ENCODE measurements around the gene GRB7.
A peak's percentile ranks its signal among the peaks of the same experiment; 100 is the strongest.

GRB7 gene

DNA sequence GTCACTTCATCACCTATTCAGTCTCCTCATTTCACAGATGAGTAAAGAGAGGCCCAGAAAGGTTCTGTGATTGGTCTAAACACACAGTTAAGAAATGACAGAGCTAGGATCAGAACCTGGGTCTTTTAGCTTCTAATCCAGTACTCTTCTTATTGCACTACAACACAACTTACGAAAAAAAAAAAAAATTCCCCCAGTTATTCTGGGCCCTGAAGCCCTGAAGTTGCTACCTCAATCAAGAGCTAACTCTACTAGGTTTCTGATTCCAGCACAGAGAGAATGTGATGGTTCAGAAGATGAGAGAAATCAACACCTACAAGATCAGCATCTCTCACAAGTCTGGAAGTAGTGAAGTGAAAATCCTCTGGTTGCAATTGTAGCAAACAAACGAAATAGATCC, 37.3 kb downstream of the GRB7 start:
- DNase-seq: no peak

DNA sequence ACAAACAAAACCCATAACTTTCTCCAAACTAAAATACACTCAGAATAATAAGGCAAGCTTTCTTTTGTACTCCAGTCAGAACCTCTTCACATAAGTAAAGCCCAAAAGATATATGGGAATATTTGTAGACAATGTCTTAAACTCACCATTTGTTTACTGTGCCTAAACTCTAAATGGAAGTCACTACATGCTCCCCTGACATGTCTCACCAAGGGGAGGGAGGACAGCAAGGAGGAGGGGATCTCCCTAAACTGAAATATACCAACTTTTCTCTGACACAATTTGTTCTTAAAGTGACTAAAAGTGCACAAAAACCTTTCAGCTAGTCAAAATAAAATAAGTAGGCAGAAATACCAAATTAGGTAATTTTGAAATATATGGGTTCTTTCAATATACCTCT, 38.5 kb downstream of the GRB7 start:
- peak in 1 of 5 experiments; percentile 65 for DNase-seq

DNA sequence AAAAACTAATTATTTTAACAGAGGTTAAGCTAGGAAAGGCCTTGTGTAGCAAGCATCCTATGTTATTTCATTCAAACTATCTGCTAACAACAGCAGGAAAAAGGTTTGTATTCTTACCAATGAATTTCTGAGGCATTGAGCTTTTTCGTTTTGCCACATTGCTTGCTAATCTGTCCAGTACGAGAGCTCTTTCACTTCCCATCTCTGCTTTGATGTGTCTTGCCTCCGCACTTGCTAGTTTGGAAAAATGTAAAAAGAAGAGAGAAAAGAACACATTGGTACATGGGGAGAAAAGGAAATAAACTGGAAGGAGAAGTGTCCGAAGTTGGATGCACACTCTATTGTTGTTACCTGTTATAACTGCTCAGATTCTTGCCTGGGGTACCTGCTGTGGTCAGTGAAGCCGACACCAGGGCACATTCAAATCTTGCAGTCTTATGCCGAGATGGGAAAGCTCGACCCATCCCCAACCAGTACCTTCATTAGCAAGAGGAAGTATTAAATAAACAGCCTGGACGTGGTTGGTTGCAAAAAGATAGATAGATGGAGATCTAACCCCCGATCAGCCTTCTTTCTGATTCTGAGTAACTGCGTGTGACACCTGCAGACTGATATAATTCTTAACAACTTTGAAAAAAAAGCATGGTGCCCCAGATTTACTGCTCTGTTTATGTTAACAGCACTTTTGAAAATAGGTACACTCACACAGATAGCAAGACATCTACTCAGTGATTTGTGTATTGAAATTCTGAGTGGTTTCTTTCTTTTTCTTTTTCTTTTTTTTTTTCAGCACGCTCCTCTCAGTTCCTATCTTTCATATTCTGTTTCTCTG, 40.0 kb downstream of the GRB7 start:
- DNase-seq: peak in 1 of 5 experiments; percentile 89

DNA sequence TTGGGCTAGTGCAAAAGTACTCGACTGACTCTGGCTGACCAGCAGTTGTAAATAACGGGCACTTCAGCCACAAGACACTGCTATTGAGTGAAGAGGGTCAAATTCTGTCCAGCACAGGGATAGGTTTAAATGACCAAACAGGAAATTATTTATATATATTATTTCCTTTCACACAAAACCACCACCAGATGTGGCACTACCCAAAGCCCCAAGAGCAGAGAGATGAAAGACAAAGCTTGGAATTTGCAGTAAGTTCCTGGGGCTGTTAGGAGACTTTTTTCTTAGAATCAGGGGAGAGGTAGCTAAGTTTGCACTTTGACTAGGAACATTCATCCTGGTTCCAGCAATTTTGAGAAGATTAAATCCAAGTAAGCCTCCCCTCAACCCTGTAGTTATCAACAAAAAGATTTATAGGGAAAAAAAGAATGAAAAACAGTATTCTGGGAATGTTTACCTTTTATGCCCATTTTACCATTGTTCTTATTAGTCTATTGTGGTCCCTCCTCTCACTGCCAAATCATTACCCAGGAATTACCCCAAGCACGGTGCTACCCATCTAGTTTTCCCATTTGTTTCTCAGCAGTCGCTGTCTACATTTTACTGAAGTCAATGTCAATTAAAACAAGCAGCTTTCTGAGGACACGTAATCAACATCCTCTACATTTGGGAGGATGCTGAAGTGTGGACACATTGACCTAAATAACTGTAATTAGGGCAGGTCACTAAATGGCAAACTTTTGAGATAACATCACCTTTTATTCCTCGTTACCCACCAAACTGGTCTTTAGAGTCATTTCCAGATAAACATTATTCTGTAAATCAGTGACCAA, 43.5 kb downstream of the GRB7 start:
- no peak for DNase-seq

DNA sequence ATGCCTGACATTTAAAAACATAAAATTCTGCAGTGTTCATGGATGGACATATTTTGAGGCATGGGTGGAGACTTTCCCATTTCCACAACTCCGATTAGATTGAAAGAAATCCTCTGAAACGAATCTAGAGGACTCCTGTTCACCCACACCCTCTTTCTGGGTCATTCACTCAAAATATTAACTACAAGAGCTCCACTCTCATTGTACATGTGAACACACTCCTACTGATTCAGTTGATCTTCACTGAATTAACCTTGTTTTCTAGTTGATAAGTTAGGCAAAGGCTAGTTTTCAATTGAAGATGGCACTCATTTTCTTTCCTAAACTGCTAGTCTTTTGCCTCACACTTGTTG, 44.1 kb downstream of the GRB7 start:
- no peak for DNase-seq

DNA sequence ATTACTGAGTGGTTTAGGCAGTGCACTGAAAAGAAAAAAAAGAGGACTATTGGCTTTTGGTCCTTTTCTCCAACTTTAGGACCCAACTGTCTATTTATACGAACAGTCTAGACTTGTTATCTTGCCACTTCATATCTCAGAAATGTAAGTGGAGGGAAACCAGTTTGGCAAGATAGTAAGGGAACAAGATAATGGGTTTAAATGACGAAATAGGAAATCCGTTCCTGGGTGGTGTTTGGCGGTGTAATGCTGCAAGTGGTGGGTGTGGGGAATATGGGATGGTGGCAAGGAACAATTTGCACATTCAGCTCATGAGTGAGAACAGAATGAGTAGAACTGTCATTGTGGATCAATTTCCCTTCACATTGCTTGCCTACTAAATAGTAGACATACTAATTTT, 44.7 kb downstream of the GRB7 start:
- DNase-seq: no peak

DNA sequence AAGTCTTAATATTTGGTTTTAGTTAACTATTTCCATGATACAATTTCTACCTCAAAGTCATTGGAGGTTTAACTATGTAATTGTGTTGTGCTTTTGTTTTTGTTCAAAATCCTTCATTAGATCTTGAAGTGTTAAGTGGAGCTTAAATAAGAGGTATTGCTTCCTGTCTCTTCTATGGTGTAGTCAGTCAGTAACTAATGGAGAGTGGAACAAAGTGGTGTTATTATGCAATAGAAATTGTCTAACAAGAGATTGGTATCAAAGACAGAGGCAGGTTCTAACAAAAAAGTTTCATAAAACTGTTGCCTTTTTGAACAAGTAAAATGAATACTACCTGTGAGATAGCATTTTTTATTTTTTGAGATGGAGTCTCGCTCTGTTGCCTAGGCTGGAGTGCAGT, 45.2 kb downstream of the GRB7 start:
- no peak for DNase-seq

DNA sequence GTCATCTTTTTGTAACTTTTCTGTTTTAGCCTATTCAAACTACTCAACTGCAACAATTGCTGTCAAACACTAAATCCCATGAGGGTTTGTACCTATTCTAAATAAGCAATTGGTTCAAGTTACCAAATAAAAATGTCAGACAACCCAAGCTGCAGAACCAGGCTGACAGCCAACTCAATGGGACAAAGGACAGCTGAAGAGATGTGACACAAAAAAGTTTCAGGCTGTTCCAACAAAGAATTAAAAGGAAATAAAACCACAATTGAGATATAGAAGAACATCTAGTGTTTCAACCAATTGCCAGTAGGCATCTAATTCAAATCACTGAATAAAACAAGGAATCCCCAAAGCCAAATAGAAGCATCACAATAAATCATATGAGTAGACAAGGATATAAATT, 49.3 kb downstream of the GRB7 start:
- DNase-seq: no peak

DNA sequence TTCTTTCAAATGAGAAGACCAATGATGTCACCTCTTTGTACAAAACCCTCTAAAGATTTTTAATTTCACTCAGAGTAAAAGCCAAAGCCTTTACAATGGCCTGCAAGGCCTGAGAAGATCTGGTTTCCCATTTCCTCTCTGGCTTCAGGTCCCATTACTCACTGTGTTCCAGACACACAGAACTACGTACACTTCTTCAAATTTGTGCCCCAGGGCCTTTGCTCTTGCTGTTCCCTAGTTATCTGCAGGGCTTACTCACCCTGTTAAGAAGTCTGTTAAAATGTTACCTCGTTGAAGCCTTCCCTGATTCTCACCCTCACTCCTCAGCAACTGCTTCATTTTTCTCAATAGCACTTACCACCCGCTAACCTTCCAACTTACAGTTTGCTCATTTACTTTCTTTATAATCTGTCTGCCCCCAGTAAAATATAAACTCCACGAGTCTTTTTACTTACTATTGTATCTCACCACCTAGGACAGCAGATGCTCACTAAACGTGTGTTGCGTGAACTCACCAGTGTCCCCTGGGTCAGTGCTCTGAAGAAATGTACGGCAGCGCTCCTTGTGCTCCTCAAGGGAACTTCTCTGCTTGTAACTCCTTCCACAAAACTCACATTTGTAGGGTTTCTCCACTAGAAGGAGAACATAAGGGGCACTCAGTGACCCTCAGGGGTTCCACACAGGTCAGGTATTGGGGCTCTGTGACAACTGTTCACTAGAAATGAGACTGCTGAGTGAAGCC, 50.2 kb downstream of the GRB7 start:
- no peak for DNase-seq

DNA sequence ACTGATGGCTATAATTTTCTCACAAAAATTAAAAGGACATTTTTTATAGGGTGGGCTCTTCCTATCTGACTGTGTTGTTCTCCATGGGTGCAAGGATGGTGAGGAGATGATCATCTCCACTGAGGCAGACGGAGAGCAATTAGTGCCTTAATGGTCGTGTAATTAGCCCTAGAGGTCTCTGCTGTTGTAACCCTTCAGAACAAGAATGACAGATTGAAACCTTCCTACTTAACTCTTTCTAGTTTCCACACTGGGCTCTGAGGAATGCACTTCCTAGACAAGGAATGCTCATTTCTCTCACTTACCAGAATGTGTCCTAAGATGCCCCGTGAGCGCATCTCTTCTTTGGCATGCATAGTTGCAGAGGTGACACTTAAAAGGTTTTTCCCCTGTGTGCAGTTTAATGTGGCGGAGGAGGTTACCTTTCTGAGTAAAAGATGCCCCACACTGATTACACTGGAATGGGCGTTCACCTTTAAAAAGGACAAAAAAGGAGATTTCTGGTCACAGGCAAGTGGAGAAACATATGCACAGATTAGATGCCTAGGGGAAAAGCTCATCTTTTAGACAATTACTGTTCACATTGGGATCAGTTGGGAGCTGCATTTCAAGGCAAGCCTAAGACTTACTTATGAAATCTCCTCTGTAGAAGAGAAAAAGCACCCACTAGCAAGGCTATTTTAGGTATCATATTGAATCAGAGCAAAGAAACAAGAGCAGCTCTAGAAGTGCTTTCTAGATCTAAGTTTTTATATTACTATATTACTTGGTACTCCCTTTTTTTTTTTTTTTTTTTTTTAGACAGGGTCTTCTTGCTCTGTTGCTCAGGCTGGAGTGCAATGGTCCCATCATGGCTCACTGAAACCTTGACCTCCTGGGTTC, 53.6 kb downstream of the GRB7 start:
- peak in 3 of 5 experiments; percentile 19 to 92 (median 27) for DNase-seq

DNA sequence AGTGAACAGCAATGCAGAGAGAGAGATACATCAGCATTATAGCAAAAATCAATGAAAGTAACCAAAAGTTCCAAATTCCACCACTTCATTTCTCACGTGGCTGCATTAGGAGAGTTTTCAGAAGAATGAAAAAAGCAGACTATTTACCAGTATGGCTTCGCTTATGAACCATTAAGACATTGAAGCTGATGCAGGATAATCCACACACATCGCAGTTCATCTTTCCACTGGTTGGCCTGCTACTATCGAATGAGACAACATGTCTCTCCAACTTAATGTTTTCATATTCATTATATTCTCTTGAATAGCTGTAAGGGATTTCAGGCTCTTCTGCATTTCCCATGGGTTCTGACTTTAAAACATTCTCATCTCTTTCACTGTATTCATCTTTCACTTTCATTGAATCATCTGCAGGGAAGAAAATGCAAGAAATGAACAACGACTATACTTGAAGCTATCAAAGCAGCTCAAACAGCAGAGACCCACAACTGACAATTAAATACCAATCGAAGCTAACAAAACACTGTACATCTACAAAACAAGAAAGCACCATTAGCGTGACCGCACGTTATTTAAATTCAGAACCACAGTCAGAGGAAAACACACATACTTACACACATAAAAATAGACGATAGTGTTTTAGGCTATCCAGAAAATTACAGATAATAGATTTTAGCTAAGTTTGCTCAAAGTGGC, 54.9 kb downstream of the GRB7 start:
- peak in 1 of 5 experiments; percentile 72 for DNase-seq

DNA sequence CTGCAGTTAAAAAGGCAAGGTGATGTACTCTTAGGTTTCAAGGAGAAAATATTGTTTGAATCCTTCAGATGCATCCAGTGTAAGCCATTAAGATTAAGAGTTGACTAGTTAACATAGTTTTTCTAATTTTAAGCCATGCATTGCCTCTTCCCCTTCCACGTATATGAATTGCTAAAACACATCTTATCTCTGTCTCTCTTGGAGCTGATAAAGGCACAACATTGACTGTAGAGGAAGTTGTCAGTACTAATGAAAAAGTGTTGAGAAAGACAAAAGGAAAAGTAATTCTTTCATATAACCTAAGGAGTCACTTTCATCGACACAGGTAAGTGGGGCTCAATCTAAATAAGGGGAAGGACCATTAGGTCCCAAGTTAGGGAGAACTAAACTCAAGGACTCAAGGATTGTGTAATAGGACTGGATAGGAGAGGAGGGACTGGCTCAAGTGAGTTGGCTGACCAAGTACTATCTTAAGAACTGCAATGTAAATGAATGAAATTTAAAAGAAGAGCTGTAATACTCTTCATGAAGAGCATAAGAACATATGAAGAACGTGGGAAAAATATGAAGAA, 55.6 kb downstream of the GRB7 start:
- peak in 1 of 5 experiments; percentile 45 for DNase-seq

DNA sequence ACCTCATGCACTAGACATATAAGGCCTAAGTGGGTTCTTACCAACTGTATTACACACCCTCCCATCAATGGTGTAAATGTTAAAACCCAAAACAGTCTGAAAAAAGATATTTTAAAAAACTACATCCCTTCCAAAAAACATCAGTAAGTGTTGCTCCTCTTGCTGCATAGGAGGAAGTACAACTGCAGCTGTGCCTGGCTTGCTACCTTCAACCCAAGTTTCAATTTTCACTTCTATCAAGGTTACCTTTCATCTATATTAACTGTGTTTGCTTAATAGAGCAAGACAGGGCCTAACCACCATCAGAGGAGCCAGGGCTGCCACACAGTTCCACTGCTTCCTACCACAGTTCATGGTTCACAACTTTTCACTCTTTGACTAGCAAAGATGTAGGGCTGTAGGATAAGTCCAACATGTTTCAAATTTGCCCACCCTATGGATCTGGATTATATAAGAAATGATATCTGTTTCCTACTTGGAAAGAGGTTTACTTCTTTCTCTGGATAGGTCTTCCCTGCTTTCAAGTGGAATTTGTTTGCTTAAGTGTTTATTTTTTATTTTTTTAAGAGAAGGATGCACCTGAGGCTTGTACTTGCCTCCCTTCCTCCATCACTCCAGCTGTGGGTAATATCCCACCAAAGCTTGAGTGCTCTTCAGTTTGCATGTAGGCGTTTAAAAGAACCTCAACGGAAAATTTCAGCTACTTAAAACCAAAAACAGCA, 56.7 kb downstream of the GRB7 start:
- DNase-seq: peak in 2 of 5 experiments; percentile 19 to 84

All from T-helper 2 cell (primary cell).